Endothelial cell of umbilical vein (primary cell): ENCODE data around the gene FAM222A. TPM values are rescaled to one million over a fixed set of nuclear protein-coding genes. Genes with fewer than 3 reads are reported as not detected.

Source experiments
- BruUV-seq: library from RNA; stranded (reverse); fragments of 400-500 nt; replicated peaks from 2 replicates; lab custom pipeline; 2021; lab: Mats Ljungman, UMichigan
- CTCF ChIA-PET: fragments of 300-600, 350-600 bp; sonication (Branson Sonifier 250); formaldehyde crosslinking; loops from one replicate; lab custom pipeline; 2021; ENCODE audit warnings: antibody characterized with exemption, inconsistent platforms; lab: Charles Lee
- POLR2A ChIA-PET: fragments of 300-600, 350-600 bp; sonication (Branson Sonifier 250); formaldehyde crosslinking; loops from one replicate; lab custom pipeline; 2021; ENCODE audit warnings: antibody characterized with exemption, inconsistent platforms; lab: Charles Lee
- DNase-seq: peaks from one replicate; pipeline ENCODE4 v3.0.0-alpha.2; 2011; ENCODE audit warnings: low read depth, low spot score
- FAIRE-seq: peaks from 2 replicates; lab custom pipeline; 2011; peaks lifted over from hg19 to GRCh38; lab: Jason Lieb, UNC
- H2AFZ ChIP-seq: 2 replicates; pipeline ENCODE4 v1.6.0; 2012; ENCODE audit warnings: low read depth, low read length, control low read depth, inconsistent platforms
- H3K27ac ChIP-seq: 2 replicates; pipeline ENCODE4 v1.5.1; 2011; ENCODE audit warnings: low read depth, mild to moderate bottlenecking, control low read depth, low read length, moderate library complexity; ENCODE audit not compliant: insufficient read depth
- H3K27me3 ChIP-seq, 2 experiments: 2 replicates each; pipeline versions ENCODE4 v1.6.0 to v1.6.1; 2011; ENCODE audit warnings: low read length in 2 of 2, mixed read lengths in 1 of 2; ENCODE audit not compliant: control insufficient read depth in 2 of 2, insufficient read depth in 2 of 2
- H3K36me3 ChIP-seq, 2 experiments: 2 replicates in 1 of 2; 3 replicates in 1 of 2; pipeline ENCODE4 v1.5.1; 2011; ENCODE audit warnings: low read length in 2 of 2, mild to moderate bottlenecking in 1 of 2, moderate library complexity in 1 of 2; ENCODE audit not compliant: control insufficient read depth in 2 of 2, insufficient read depth in 2 of 2; ENCODE audit errors: extremely low read depth in 1 of 2
- H3K4me1 ChIP-seq: 3 replicates; pipeline ENCODE4 v1.5.1; 2011; ENCODE audit warnings: mild to moderate bottlenecking, low read length; ENCODE audit not compliant: control insufficient read depth, insufficient read depth; ENCODE audit errors: extremely low read depth
- H3K4me2 ChIP-seq: 2 replicates; pipeline ENCODE4 v1.6.1; 2011; ENCODE audit warnings: low read length, control low read depth, mixed read lengths; ENCODE audit not compliant: insufficient read depth
- H3K4me3 ChIP-seq, 3 experiments: fragments of 200-600 bp in 1 of 3; sonication (generic), shearing (Covaris generic) in 1 of 3; replicated peaks in 1 of 3; 2 replicates each; pipeline ENCODE4 v1.5.1; 2011 to 2016; ENCODE audit warnings: control low read depth in 3 of 3, low read length in 3 of 3, mild to moderate bottlenecking in 2 of 3, inconsistent platforms in 1 of 3, low read depth in 1 of 3, moderate library complexity in 1 of 3; ENCODE audit not compliant: insufficient read depth in 1 of 3
- H3K79me2 ChIP-seq: 2 replicates; pipeline ENCODE4 v1.6.0; 2012; ENCODE audit warnings: low read length, inconsistent platforms; ENCODE audit not compliant: control insufficient read depth, insufficient read depth
- H3K9ac ChIP-seq: replicated peaks from 2 replicates; pipeline ENCODE3; 2011; ENCODE audit warnings: low read length, control low read depth; ENCODE audit not compliant: insufficient read depth; ENCODE audit errors: extremely low read depth
- H3K9me1 ChIP-seq: replicated peaks from 3 replicates; pipeline ENCODE4 v1.6.0; 2011; ENCODE audit warnings: mild to moderate bottlenecking, low read length; ENCODE audit not compliant: control insufficient read depth, insufficient read depth; ENCODE audit errors: extremely low read depth
- H3K9me3 ChIP-seq: replicated peaks from 2 replicates; pipeline ENCODE4 v1.5.1; 2012; ENCODE audit warnings: low read length, inconsistent platforms; ENCODE audit not compliant: control insufficient read depth, insufficient read depth
- H4K20me1 ChIP-seq: replicated peaks from 2 replicates; pipeline ENCODE3; 2011; ENCODE audit warnings: mild to moderate bottlenecking, low read length; ENCODE audit not compliant: control insufficient read depth, insufficient read depth; ENCODE audit errors: extremely low read depth
- CTCF ChIP-seq, 2 donors: IDR thresholded peaks; 1 replicate in 1 of 2; 2 replicates in 1 of 2; pipeline ENCODE4 v1.5.1; 2011; ENCODE audit warnings: low read length in 2 of 2, mild to moderate bottlenecking in 2 of 2, moderate library complexity in 2 of 2, control low read depth in 1 of 2, inconsistent platforms in 1 of 2, low read depth in 1 of 2; ENCODE audit not compliant: insufficient read depth in 1 of 2; ENCODE audit errors: extremely low read depth in 1 of 2
- EZH2 ChIP-seq: IDR thresholded peaks from 2 replicates; pipeline ENCODE4 v1.6.1; 2012; ENCODE audit warnings: borderline replicate concordance, low read depth, mild to moderate bottlenecking, moderate library complexity, low read length, inconsistent platforms; ENCODE audit not compliant: severe bottlenecking
- FOS ChIP-seq: IDR thresholded peaks from 2 replicates; pipeline ENCODE4 v1.6.1; 2011; ENCODE audit warnings: mild to moderate bottlenecking, low read length, moderate library complexity, borderline replicate concordance; ENCODE audit not compliant: insufficient read depth
- GATA2 ChIP-seq: IDR thresholded peaks from 2 replicates; pipeline ENCODE4 v1.7.0; 2011; ENCODE audit warnings: low read depth, mild to moderate bottlenecking, moderate library complexity, mixed read lengths, low read length; ENCODE audit not compliant: insufficient read length, insufficient read depth
- JUN ChIP-seq: IDR thresholded peaks from 2 replicates; pipeline ENCODE4 v1.6.1; 2011; ENCODE audit warnings: borderline replicate concordance, low read depth; ENCODE audit not compliant: insufficient read length, insufficient read depth
- MAX ChIP-seq: IDR thresholded peaks from 2 replicates; pipeline ENCODE4 v1.6.1; 2011; ENCODE audit not compliant: insufficient read depth, insufficient read length
- MYC ChIP-seq: IDR thresholded peaks from one replicate; pipeline ENCODE4 v1.6.1; 2011; ENCODE audit warnings: mild to moderate bottlenecking, low read depth, low read length
- POLR2A ChIP-seq: IDR thresholded peaks from 2 replicates; pipeline ENCODE4 v1.6.1; 2012; ENCODE audit warnings: low read depth, mild to moderate bottlenecking, control low read depth, low read length
- POLR2AphosphoS5 ChIP-seq: IDR thresholded peaks from 2 replicates; pipeline ENCODE4 v1.6.1; 2012; ENCODE audit warnings: low read depth, mild to moderate bottlenecking, control low read depth, low read length, moderate library complexity; ENCODE audit not compliant: insufficient read depth
- dilution Hi-C: fragments of 300-500 bp; cut with MboI; formaldehyde crosslinking; loops from one replicate; pipeline ENCODE4 v1.15.0; 2019; ENCODE audit warnings: low sequenced_read_pairs; ENCODE audit not compliant: extremely low pct_ligation_motif_present
- intact Hi-C: fragments of 100-400 bp; cut with micrococcal nuclease; formaldehyde crosslinking; loops from one replicate; pipeline ENCODE4 v1.10.0; 2022
- polyA plus RNA-seq, 4 experiments: library from polyadenylated mRNA; depleted of rRNA in 3 of 4; stranded (reverse) in 3 of 4; unstranded in 1 of 4; fragments of >200 nt; gene quantifications; 2 replicates each; pipeline versions ENCODE4 v1.2.1 to v1.2.3, GENCODE V29; 2011 to 2012; ENCODE audit warnings: missing spikeins in 1 of 4
- total RNA-seq: library from RNA; stranded (reverse); gene quantifications from 2 replicates; pipeline ENCODE4 v1.2.3, GENCODE V29; 2021

Gene FAM222A
- total and polyA plus RNA-seq, 2 donors (not counting 3 experiments of a cell fraction or from before 2014, with no cell fraction given) = 0.62 to 1.7 TPM

- intact Hi-C loops = no loop called here
- dilution Hi-C loops = no loop called here
- peaks cover 0 to 12% of the 10 kb centered on the region in 2 experiments for H3K36me3 ChIP-seq
- no peaks in the 10 kb centered on the region for H3K4me1 ChIP-seq
- H3K79me2 ChIP-seq = no peaks in the 10 kb centered on the region
- no TSS peak for BruUV-seq
- POLR2A ChIA-PET = interaction anchor here (0.7 kb wide), 1 partner anchor 227 kb away, joined by 3 read pairs; no protein-coding TSS in a partner anchor
- H3K4me3 ChIP-seq = no peak overlapping the region
- no peak overlapping the region for H3K27ac ChIP-seq
- no peaks in the 10 kb centered on the region for H4K20me1 ChIP-seq
- H3K4me2 ChIP-seq = no peak overlapping the region
- no peak for DNase-seq
- no peaks in the 10 kb centered on the region for H3K27me3 ChIP-seq
- no peak overlapping the region for H2AFZ ChIP-seq
- no peaks in the 10 kb centered on the region for H3K9me1 ChIP-seq
- no peak for TF ChIP-seq FOS
- TF ChIP-seq JUN = no peak
- TF ChIP-seq POLR2AphosphoS5 = no peak
- no peak for TF ChIP-seq GATA2
- TF ChIP-seq EZH2 = no peak
- no peak for TF ChIP-seq CTCF (IDR thresholded peaks at IDR 0.05; ENCODE audit: extremely low read depth in 1 of 2, insufficient read depth in 1 of 2, low read depth in 1 of 2, low read length in 2 of 2)
- TF ChIP-seq MAX = no peak
- no peak for TF ChIP-seq MYC
- no peak for TF ChIP-seq POLR2A
- CTCF ChIA-PET = interaction anchor here (1.6 kb wide), 1 partner anchor 11 kb away, joined by 5 read pairs; no protein-coding TSS in a partner anchor
- H3K9me3 ChIP-seq = no peaks in the 10 kb centered on the region
- H3K9ac ChIP-seq = no peak overlapping the region
- no peak for FAIRE-seq
These were observed 72.2 kb downstream of the FAM222A start for GRCh38 chr12:109785854-109786253.
